A172 (cell line): ENCODE data around the gene SLF2. TPM values are rescaled to one million over a fixed set of nuclear protein-coding genes. Genes with fewer than 3 reads are reported as not detected.

Source experiments
- DNase-seq: peaks from one replicate; pipeline ENCODE4 v3.0.0-alpha.2; 2015; ENCODE audit warnings: low spot score
- total RNA-seq: library from RNA; depleted of rRNA; stranded (reverse); fragments of >200 nt; shearing (Covaris generic); gene quantifications from 2 replicates; pipeline ENCODE4 v1.2.3, GENCODE V29; 2014; rRNA removed

Gene SLF2
- total RNA-seq, result 42.4 and 50.0 TPM in 2 replicates

GRCh38 chr10:100912605-100913469 lies at the start of gene SLF2:
Gene SLF2, plus strand, starts transcription at chr10:100912963. Its CDS starts 148 bp downstream, at chr10:100913111.
- peak; percentile 98 for DNase-seq

GRCh38 chr10:100863433-100863832 lies 49.3 kb upstream of the SLF2 start:
- no peak for DNase-seq

- no peak for DNase-seq
Measured at GRCh38 chr10:100864036-100864885, 48.5 kb upstream of the SLF2 start.

- no peak for DNase-seq
Measured at GRCh38 chr10:100864978-100865377, 47.8 kb upstream of the SLF2 start.

- DNase-seq, result no peak
Measured at GRCh38 chr10:100866010-100866409, 46.8 kb upstream of the SLF2 start.

GRCh38 chr10:100866575-100867098 lies 46.1 kb upstream of the SLF2 start:
- DNase-seq, result no peak

- no peak for DNase-seq
Measured at GRCh38 chr10:100867261-100867963, 45.4 kb upstream of the SLF2 start.

- no peak for DNase-seq
Measured at GRCh38 chr10:100868382-100868781, 44.4 kb upstream of the SLF2 start.

- DNase-seq, result no peak
Measured at GRCh38 chr10:100869399-100869798, 43.4 kb upstream of the SLF2 start.

GRCh38 chr10:100872034-100872791 lies 40.5 kb upstream of the SLF2 start:
- DNase-seq, result peak; percentile 66

- no peak for DNase-seq
Measured at GRCh38 chr10:100873146-100873826, 39.5 kb upstream of the SLF2 start.

GRCh38 chr10:100873827-100874326 lies 38.9 kb upstream of the SLF2 start:
- no peak for DNase-seq

- no peak for DNase-seq
Measured at GRCh38 chr10:100874702-100875483, 37.9 kb upstream of the SLF2 start.

- no peak for DNase-seq
Measured at GRCh38 chr10:100875484-100876166, 37.1 kb upstream of the SLF2 start.

GRCh38 chr10:100876585-100877460 lies 35.9 kb upstream of the SLF2 start:
- no peak for DNase-seq

GRCh38 chr10:100877461-100877850 lies 35.3 kb upstream of the SLF2 start:
- DNase-seq, result no peak

- peak; percentile 88 for DNase-seq
Measured at GRCh38 chr10:100878291-100878910, 34.4 kb upstream of the SLF2 start.
